Measurements from ENCODE around the gene AIF1L.

GRCh38 chr9:131142160-131142559 lies 45.8 kb downstream of the AIF1L start:
- TF ChIP-seq, protein P1, sequence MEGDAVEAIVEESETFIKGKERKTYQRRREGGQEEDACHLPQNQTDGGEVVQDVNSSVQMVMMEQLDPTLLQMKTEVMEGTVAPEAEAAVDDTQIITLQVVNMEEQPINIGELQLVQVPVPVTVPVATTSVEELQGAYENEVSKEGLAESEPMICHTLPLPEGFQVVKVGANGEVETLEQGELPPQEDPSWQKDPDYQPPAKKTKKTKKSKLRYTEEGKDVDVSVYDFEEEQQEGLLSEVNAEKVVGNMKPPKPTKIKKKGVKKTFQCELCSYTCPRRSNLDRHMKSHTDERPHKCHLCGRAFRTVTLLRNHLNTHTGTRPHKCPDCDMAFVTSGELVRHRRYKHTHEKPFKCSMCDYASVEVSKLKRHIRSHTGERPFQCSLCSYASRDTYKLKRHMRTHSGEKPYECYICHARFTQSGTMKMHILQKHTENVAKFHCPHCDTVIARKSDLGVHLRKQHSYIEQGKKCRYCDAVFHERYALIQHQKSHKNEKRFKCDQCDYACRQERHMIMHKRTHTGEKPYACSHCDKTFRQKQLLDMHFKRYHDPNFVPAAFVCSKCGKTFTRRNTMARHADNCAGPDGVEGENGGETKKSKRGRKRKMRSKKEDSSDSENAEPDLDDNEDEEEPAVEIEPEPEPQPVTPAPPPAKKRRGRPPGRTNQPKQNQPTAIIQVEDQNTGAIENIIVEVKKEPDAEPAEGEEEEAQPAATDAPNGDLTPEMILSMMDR (IDR thresholded peaks at IDR 0.05): no peak
- no peak for TF ChIP-seq POLR2A (IDR thresholded peaks at IDR 0.05)
